ENCODE data around the gene NOL8.

DNA sequence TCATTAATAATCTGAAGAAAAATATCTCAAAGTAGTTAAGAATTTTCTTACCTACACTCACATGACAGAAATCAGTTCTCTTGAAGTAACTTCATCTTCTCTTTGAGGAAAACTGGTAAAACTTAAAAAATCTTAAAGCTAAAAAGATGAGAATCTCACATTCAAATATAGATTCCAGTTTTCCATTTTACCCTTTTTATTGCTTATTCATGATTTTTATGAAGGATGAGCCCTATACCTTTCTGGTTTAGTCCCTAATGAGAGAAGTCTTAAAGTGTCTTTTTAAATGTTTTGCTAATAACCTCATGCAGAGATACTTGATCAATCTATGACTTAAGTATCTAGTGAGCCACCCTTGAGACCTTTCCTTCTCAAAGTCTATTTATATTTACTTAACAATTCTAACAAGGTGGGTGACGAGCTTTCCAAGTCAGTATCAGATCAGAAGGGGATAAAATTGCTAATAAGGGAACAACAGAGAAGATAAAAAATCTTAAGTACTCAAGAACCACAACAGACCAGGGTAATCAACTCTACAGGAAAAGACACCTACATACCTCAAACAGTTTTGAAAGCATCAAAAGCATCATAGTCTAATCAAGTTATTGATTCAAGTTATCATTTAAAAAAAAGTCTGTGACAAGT lies 34.2 kb downstream of the NOL8 start:
- no peak for TF ChIP-seq CTCF (IDR thresholded peaks at IDR 0.05)
- no peak for TF ChIP-seq POLR2A (IDR thresholded peaks at IDR 0.05)
